Measurements from ENCODE around the gene UBA3.

UBA3 gene

GRCh38 chr3:69118555-69118954 is 38.4 kb upstream of the UBA3 start:
- no peaks in the 10 kb centered on the region for H3K36me3 ChIP-seq (ENCODE audit: control insufficient read depth, insufficient read depth, low read length)
- no peak overlapping the region for H3K27ac ChIP-seq (ENCODE audit: low read depth, low read length)
- H3K4me3 ChIP-seq (ENCODE audit: low read depth, low read length): no peak overlapping the region
- H3K4me1 ChIP-seq (ENCODE audit: control insufficient read depth, insufficient read depth, low read length): no peaks in the 10 kb centered on the region
- no peaks in the 10 kb centered on the region for H3K9me3 ChIP-seq (ENCODE audit: control insufficient read depth, insufficient read depth, low read length)
- no peak overlapping the region for H3K9ac ChIP-seq (ENCODE audit: low read depth, low read length)
- H3K27me3 ChIP-seq (ENCODE audit: control insufficient read depth, insufficient read depth, low read length): no peaks in the 10 kb centered on the region

- Histone ChIP-seq H3K4me1 (ENCODE audit: control insufficient read depth, insufficient read depth, low read length) (no peaks in the 10 kb centered on the region), H3K36me3 (ENCODE audit: control insufficient read depth, insufficient read depth, low read length) (no peaks in the 10 kb centered on the region), H3K4me3 (ENCODE audit: low read depth, low read length) (no peak overlapping the region), H3K27me3 (ENCODE audit: control insufficient read depth, insufficient read depth, low read length) (no peaks in the 10 kb centered on the region), H3K27ac (ENCODE audit: low read depth, low read length) (no peak overlapping the region), H3K9me3 (ENCODE audit: control insufficient read depth, insufficient read depth, low read length) (no peaks in the 10 kb centered on the region), H3K9ac (ENCODE audit: low read depth, low read length) (no peak overlapping the region)
These were observed 36.7 kb upstream of the UBA3 start for GRCh38 chr3:69116897-69117296.

GRCh38 chr3:69116162-69116561 is 36.0 kb upstream of the UBA3 start:
- Histone ChIP-seq H3K36me3 (ENCODE audit: control insufficient read depth, insufficient read depth, low read length) (no peaks in the 10 kb centered on the region), H3K4me3 (ENCODE audit: low read depth, low read length) (no peak overlapping the region), H3K9me3 (ENCODE audit: control insufficient read depth, insufficient read depth, low read length) (no peaks in the 10 kb centered on the region), H3K9ac (ENCODE audit: low read depth, low read length) (no peak overlapping the region), H3K27ac (ENCODE audit: low read depth, low read length) (no peak overlapping the region), H3K4me1 (ENCODE audit: control insufficient read depth, insufficient read depth, low read length) (peaks cover under 1% of the 10 kb centered on the region; the same call in 1 of the 2 replicates), H3K27me3 (ENCODE audit: control insufficient read depth, insufficient read depth, low read length) (no peaks in the 10 kb centered on the region)

- no peak overlapping the region for H3K4me3 ChIP-seq (ENCODE audit: low read depth, low read length)
- no peaks in the 10 kb centered on the region for H3K36me3 ChIP-seq (ENCODE audit: control insufficient read depth, insufficient read depth, low read length)
- no peaks in the 10 kb centered on the region for H3K9me3 ChIP-seq (ENCODE audit: control insufficient read depth, insufficient read depth, low read length)
- H3K27me3 ChIP-seq (ENCODE audit: control insufficient read depth, insufficient read depth, low read length): no peaks in the 10 kb centered on the region
- H3K27ac ChIP-seq (ENCODE audit: low read depth, low read length): no peak overlapping the region
- H3K4me1 ChIP-seq (ENCODE audit: control insufficient read depth, insufficient read depth, low read length): peaks cover 4% of the 10 kb centered on the region
- no peak overlapping the region for H3K9ac ChIP-seq (ENCODE audit: low read depth, low read length)
These were observed 35.6 kb upstream of the UBA3 start for GRCh38 chr3:69115731-69116130.

- Histone ChIP-seq H3K27ac (ENCODE audit: low read depth, low read length) (no peak overlapping the region), H3K4me1 (ENCODE audit: control insufficient read depth, insufficient read depth, low read length) (peaks cover 4% of the 10 kb centered on the region), H3K9ac (ENCODE audit: low read depth, low read length) (no peak overlapping the region), H3K4me3 (ENCODE audit: low read depth, low read length) (no peak overlapping the region), H3K9me3 (ENCODE audit: control insufficient read depth, insufficient read depth, low read length) (no peaks in the 10 kb centered on the region), H3K36me3 (ENCODE audit: control insufficient read depth, insufficient read depth, low read length) (no peaks in the 10 kb centered on the region), H3K27me3 (ENCODE audit: control insufficient read depth, insufficient read depth, low read length) (no peaks in the 10 kb centered on the region)
These were observed 33.4 kb upstream of the UBA3 start for GRCh38 chr3:69113536-69113935.

- H3K27me3 ChIP-seq (ENCODE audit: control insufficient read depth, insufficient read depth, low read length): no peaks in the 10 kb centered on the region
- H3K36me3 ChIP-seq (ENCODE audit: control insufficient read depth, insufficient read depth, low read length): no peaks in the 10 kb centered on the region
- H3K9me3 ChIP-seq (ENCODE audit: control insufficient read depth, insufficient read depth, low read length): no peaks in the 10 kb centered on the region
- H3K4me1 ChIP-seq (ENCODE audit: control insufficient read depth, insufficient read depth, low read length): peaks cover 4% of the 10 kb centered on the region
- H3K27ac ChIP-seq (ENCODE audit: low read depth, low read length): no peak overlapping the region
- no peak overlapping the region for H3K9ac ChIP-seq (ENCODE audit: low read depth, low read length)
- H3K4me3 ChIP-seq (ENCODE audit: low read depth, low read length): no peak overlapping the region
These were observed 30.9 kb upstream of the UBA3 start for GRCh38 chr3:69110941-69111546.

GRCh38 chr3:69108811-69109210 is 28.6 kb upstream of the UBA3 start:
- H3K27me3 ChIP-seq (ENCODE audit: control insufficient read depth, insufficient read depth, low read length): no peaks in the 10 kb centered on the region
- no peaks in the 10 kb centered on the region for H3K9me3 ChIP-seq (ENCODE audit: control insufficient read depth, insufficient read depth, low read length)
- H3K4me1 ChIP-seq (ENCODE audit: control insufficient read depth, insufficient read depth, low read length): peaks cover 4% of the 10 kb centered on the region
- no peak overlapping the region for H3K4me3 ChIP-seq (ENCODE audit: low read depth, low read length)
- H3K36me3 ChIP-seq (ENCODE audit: control insufficient read depth, insufficient read depth, low read length): peaks cover 14% of the 10 kb centered on the region
- H3K9ac ChIP-seq (ENCODE audit: low read depth, low read length): no peak overlapping the region
- H3K27ac ChIP-seq (ENCODE audit: low read depth, low read length): no peak overlapping the region

GRCh38 chr3:69107841-69108240 is 27.7 kb upstream of the UBA3 start:
- no peak overlapping the region for H3K27ac ChIP-seq (ENCODE audit: low read depth, low read length)
- peaks cover 20% of the 10 kb centered on the region for H3K36me3 ChIP-seq (ENCODE audit: control insufficient read depth, insufficient read depth, low read length)
- H3K9me3 ChIP-seq (ENCODE audit: control insufficient read depth, insufficient read depth, low read length): no peaks in the 10 kb centered on the region
- no peak overlapping the region for H3K9ac ChIP-seq (ENCODE audit: low read depth, low read length)
- no peaks in the 10 kb centered on the region for H3K27me3 ChIP-seq (ENCODE audit: control insufficient read depth, insufficient read depth, low read length)
- H3K4me1 ChIP-seq (ENCODE audit: control insufficient read depth, insufficient read depth, low read length): peaks cover 4% of the 10 kb centered on the region
- H3K4me3 ChIP-seq (ENCODE audit: low read depth, low read length): no peak overlapping the region

GRCh38 chr3:69105320-69105719 is 25.2 kb upstream of the UBA3 start:
- Histone ChIP-seq H3K4me1 (ENCODE audit: control insufficient read depth, insufficient read depth, low read length) (no peaks in the 10 kb centered on the region), H3K9me3 (ENCODE audit: control insufficient read depth, insufficient read depth, low read length) (no peaks in the 10 kb centered on the region), H3K4me3 (ENCODE audit: low read depth, low read length) (no peak overlapping the region), H3K36me3 (ENCODE audit: control insufficient read depth, insufficient read depth, low read length) (peaks cover 23% of the 10 kb centered on the region), H3K27me3 (ENCODE audit: control insufficient read depth, insufficient read depth, low read length) (no peaks in the 10 kb centered on the region), H3K27ac (ENCODE audit: low read depth, low read length) (no peak overlapping the region), H3K9ac (ENCODE audit: low read depth, low read length) (no peak overlapping the region)

- no peaks in the 10 kb centered on the region for H3K27me3 ChIP-seq (ENCODE audit: control insufficient read depth, insufficient read depth, low read length)
- H3K9me3 ChIP-seq (ENCODE audit: control insufficient read depth, insufficient read depth, low read length): no peaks in the 10 kb centered on the region
- peaks cover 23% of the 10 kb centered on the region for H3K36me3 ChIP-seq (ENCODE audit: control insufficient read depth, insufficient read depth, low read length)
- no peak overlapping the region for H3K9ac ChIP-seq (ENCODE audit: low read depth, low read length)
- H3K4me1 ChIP-seq (ENCODE audit: control insufficient read depth, insufficient read depth, low read length): no peaks in the 10 kb centered on the region
- no peak overlapping the region for H3K4me3 ChIP-seq (ENCODE audit: low read depth, low read length)
- no peak overlapping the region for H3K27ac ChIP-seq (ENCODE audit: low read depth, low read length)
These were observed 24.4 kb upstream of the UBA3 start for GRCh38 chr3:69104586-69104985.

- no peaks in the 10 kb centered on the region for H3K4me1 ChIP-seq (ENCODE audit: control insufficient read depth, insufficient read depth, low read length)
- no peak overlapping the region for H3K9ac ChIP-seq (ENCODE audit: low read depth, low read length)
- H3K4me3 ChIP-seq (ENCODE audit: low read depth, low read length): no peak overlapping the region
- no peak overlapping the region for H3K27ac ChIP-seq (ENCODE audit: low read depth, low read length)
- peaks cover 23% of the 10 kb centered on the region for H3K36me3 ChIP-seq (ENCODE audit: control insufficient read depth, insufficient read depth, low read length)
- no peaks in the 10 kb centered on the region for H3K27me3 ChIP-seq (ENCODE audit: control insufficient read depth, insufficient read depth, low read length)
- H3K9me3 ChIP-seq (ENCODE audit: control insufficient read depth, insufficient read depth, low read length): no peaks in the 10 kb centered on the region
These were observed 23.0 kb upstream of the UBA3 start for GRCh38 chr3:69103123-69103522.

- Histone ChIP-seq H3K27ac (ENCODE audit: low read depth, low read length) (no peak overlapping the region), H3K4me1 (ENCODE audit: control insufficient read depth, insufficient read depth, low read length) (no peaks in the 10 kb centered on the region), H3K36me3 (ENCODE audit: control insufficient read depth, insufficient read depth, low read length) (peaks cover 23% of the 10 kb centered on the region), H3K9ac (ENCODE audit: low read depth, low read length) (no peak overlapping the region), H3K4me3 (ENCODE audit: low read depth, low read length) (no peak overlapping the region), H3K9me3 (ENCODE audit: control insufficient read depth, insufficient read depth, low read length) (no peaks in the 10 kb centered on the region), H3K27me3 (ENCODE audit: control insufficient read depth, insufficient read depth, low read length) (no peaks in the 10 kb centered on the region)
These were observed 22.2 kb upstream of the UBA3 start for GRCh38 chr3:69102384-69102783.

All from HUES48 (cell line).